ENCODE results near the gene CAMK2G.

CAMK2G gene

GRCh38 chr10:73817826-73818225 is 56.5 kb downstream of the CAMK2G start:
- H3K27ac ChIP-seq, result peak overlapping the region in 1 of 2 donors; percentile 68
- TF ChIP-seq, protein P1, sequence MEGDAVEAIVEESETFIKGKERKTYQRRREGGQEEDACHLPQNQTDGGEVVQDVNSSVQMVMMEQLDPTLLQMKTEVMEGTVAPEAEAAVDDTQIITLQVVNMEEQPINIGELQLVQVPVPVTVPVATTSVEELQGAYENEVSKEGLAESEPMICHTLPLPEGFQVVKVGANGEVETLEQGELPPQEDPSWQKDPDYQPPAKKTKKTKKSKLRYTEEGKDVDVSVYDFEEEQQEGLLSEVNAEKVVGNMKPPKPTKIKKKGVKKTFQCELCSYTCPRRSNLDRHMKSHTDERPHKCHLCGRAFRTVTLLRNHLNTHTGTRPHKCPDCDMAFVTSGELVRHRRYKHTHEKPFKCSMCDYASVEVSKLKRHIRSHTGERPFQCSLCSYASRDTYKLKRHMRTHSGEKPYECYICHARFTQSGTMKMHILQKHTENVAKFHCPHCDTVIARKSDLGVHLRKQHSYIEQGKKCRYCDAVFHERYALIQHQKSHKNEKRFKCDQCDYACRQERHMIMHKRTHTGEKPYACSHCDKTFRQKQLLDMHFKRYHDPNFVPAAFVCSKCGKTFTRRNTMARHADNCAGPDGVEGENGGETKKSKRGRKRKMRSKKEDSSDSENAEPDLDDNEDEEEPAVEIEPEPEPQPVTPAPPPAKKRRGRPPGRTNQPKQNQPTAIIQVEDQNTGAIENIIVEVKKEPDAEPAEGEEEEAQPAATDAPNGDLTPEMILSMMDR (IDR thresholded peaks at IDR 0.05), result no peak

DNA sequence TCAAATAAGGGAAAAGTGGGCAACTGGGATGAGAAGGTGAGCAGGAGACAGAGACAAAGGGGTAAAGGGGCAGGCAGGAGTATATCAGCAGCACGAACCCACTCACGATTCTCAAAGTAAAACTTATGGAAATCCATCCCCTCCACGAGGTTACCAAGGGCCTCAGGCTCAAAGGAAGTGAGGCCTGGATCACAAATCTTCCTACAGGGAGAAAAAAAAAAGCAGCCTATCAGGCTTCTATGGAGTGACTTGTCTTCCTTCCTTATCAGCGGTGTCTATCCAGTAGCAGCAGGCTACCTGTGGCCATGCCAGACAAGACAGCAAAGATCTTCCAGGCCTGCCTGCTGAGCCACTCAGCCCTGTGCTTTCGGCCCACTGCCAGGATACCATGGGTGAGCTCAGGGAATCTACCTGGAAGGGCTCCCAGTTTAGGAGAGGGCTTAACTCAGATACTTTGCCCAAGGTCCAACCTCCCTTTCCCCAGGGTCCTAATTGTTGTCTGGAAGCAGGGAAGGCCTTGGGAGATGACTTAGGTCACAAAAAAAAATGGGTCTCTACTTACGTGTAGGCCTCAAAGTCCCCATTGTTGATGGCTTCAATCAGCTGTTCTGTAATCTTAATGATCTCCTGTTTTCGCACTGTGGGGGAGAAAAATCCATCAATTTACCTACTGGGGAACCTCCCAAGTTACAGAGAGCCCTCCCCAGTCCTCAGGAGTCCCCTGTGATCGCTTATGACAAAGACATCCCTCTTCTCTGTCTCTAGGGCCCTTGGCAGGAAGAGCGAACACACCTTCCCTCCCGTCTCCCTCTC is 57.2 kb downstream of the CAMK2G start:
- no peak for DNase-seq (ENCODE audit: low spot score)
- TF ChIP-seq, protein P1 (IDR thresholded peaks at IDR 0.05), result no peak
- peak overlapping the region; percentile 9 to 64 for H3K27ac ChIP-seq
- no peak overlapping the region for H3K4me3 ChIP-seq

More at GRCh38 chr10:73817826-73818225, 56.5 kb downstream of the CAMK2G start:
- H3K4me3 ChIP-seq, result no peak overlapping the region
- DNase-seq (ENCODE audit: low spot score), result no peak

DNA sequence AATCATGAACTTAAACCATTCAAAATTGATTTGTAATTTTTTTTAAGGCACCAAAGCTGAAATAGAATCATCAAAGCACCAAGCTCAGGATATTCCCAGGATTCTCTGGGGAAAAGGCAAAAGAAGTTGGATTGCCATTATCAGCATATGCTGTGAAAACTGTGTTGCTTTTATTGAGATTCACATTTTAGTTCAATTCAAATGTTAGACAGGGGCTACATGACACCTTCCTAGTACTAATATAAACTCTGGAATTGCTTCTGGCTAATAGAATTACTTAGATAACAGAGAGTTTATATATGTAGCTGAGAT is 58.7 kb downstream of the CAMK2G start:
- H3K27ac ChIP-seq, result peak overlapping the region in 1 of 2 donors; percentile 69
- TF ChIP-seq, protein P1 (IDR thresholded peaks at IDR 0.05), result no peak

DNA sequence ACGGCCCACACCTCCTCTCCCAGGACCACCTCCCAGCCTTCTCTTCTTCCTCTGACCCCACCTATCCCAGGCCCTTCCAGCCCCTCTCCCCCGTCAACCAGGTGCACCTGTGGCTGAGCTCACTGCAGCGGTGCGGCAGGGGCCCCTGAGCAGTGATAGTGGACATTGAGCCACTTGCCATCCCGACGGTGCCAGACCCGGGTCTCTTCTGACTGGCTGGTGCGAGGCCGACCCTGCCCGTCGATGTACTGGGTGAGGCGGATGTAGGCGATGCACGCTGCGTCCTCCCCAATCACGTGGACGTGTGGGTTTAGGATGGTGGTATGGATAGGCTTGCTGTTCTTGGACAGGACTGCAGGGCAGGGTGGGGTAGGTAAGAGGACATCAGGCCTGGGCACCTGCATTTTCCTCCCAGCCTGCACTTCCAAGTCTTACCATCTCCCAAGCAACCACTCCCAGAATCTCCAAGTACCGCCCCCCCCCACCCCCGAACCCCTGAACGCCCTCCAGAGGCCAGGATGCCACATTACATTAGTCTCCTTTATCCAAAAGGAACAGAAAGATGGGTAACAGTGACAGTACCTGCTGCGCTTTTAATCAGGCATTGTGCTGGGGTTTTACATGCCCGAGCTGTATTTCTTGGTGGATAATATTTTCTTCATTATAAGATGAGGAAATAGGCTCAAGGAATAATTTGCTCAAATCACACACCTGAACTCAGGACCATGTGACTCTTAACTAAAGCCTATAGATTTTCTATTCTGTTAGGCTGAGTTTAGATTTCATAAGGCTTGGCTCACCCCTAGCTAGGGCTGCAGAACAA is 59.2 kb downstream of the CAMK2G start:
- Histone ChIP-seq H3K27ac (peak overlapping the region in 1 of 2 donors; percentile 69), H3K4me3 (no peak overlapping the region)
- TF ChIP-seq, protein P1 (IDR thresholded peaks at IDR 0.05), result no peak
- no peak for DNase-seq (ENCODE audit: low spot score)

More for the DNA sequence above, 58.7 kb downstream of the CAMK2G start:
- H3K4me3 ChIP-seq, result no peak overlapping the region
- no peak for DNase-seq (ENCODE audit: low spot score)

GRCh38 chr10:73814276-73814895 is 60.0 kb downstream of the CAMK2G start:
- Histone ChIP-seq H3K27ac (peak overlapping the region in 1 of 2 donors; percentile 69), H3K4me3 (no peak overlapping the region)
- no peak for DNase-seq (ENCODE audit: low spot score)
- TF ChIP-seq, protein P1 (IDR thresholded peaks at IDR 0.05), result no peak

- Histone ChIP-seq H3K4me3 (no peak overlapping the region), H3K27ac (no peak overlapping the region)
- no peak for DNase-seq (ENCODE audit: low spot score)
- TF ChIP-seq, protein P1 (IDR thresholded peaks at IDR 0.05), result no peak
Measured at GRCh38 chr10:73813333-73813732, 61.0 kb downstream of the CAMK2G start.

All from coronary artery (tissue), 2 donors.